Heart left ventricle (tissue), 16 donors: ENCODE data around the gene GCH1. TPM values are rescaled to one million over a fixed set of nuclear protein-coding genes. Genes with fewer than 3 reads are reported as not detected.

Source experiments
- ATAC-seq, 4 donors: fragments of 200-7000 bp; cut with Tn5 transposase; one replicate each; pipeline ENCODE4 v1.9.1; 2020 to 2022; ENCODE audit warnings: moderate library complexity in 4 of 4, mild to moderate bottlenecking in 3 of 4, moderate number of reproducible peaks in 1 of 4
- DNase-seq, 5 donors: peaks; one replicate each; pipeline ENCODE4 v3.0.0-alpha.2; 2020
- H3K27ac ChIP-seq, 12 donors: fragments of 200-600 bp; sonication (generic) in 4 of 12; one replicate each; pipeline versions ENCODE4 v1.5.0 to v1.8.0; 2016 to 2022; ENCODE audit warnings: mild to moderate bottlenecking in 2 of 12
- H3K27me3 ChIP-seq, 9 donors: fragments of 200-600 bp; sonication (generic) in 2 of 9; one replicate each; pipeline versions ENCODE4 v1.5.1 to v1.8.0; 2016 to 2022; ENCODE audit warnings: mild to moderate bottlenecking in 3 of 9
- H3K36me3 ChIP-seq, 9 donors: fragments of 200-600 bp; sonication (generic) in 2 of 9; one replicate each; pipeline versions ENCODE4 v1.5.0 to v1.8.0; 2018 to 2022; ENCODE audit warnings: mild to moderate bottlenecking in 2 of 9
- H3K4me1 ChIP-seq, 12 donors: fragments of 200-600 bp; sonication (generic) in 4 of 12; one replicate each; pipeline versions ENCODE4 v1.5.0 to v1.8.0; 2016 to 2022; ENCODE audit warnings: mild to moderate bottlenecking in 3 of 12
- H3K4me3 ChIP-seq, 12 donors: fragments of 200-600 bp; sonication (generic) in 4 of 12; one replicate each; pipeline versions ENCODE4 v1.5.0 to v1.8.0; 2017 to 2022; ENCODE audit warnings: mild to moderate bottlenecking in 9 of 12, moderate library complexity in 4 of 12
- H3K9me3 ChIP-seq, 12 donors: fragments of 200-600 bp; sonication (generic) in 4 of 12; one replicate each; pipeline versions ENCODE4 v1.5.0 to v1.8.0; 2016 to 2022; ENCODE audit warnings: mild to moderate bottlenecking in 1 of 12
- POLR2A ChIP-seq, 2 donors: fragments of 450-650 bp; IDR thresholded peaks; one replicate each; pipeline ENCODE4 v1.6.1; 2017; ENCODE audit warnings: antibody characterized with exemption in 2 of 2, mild to moderate bottlenecking in 2 of 2, moderate library complexity in 2 of 2
- WGBS, 4 donors: extraction: QIAGEN DNeasy Blood & Tissue Kit in 2 of 4; methylation state at CpG; one replicate each; pipeline versions ENCODE4 v1.1.5 to v1.1.7; 2013 to 2018; 5-methylcytosine and 5-hydroxymethylcytosine counted together
- intact Hi-C, 10 donors: fragments of 100-400 bp; cut with DNase I; formaldehyde crosslinking; loops; one replicate each; pipeline versions ENCODE4 v1.11.1 to v1.14.2; 2022
- polyA plus RNA-seq, 2 donors: library from polyadenylated mRNA; stranded (reverse); fragments of 200-250 nt; gene quantifications; one replicate each; pipeline ENCODE4 v1.2.3, GENCODE V29; 2013
- total RNA-seq, 9 donors: library from RNA; depleted of rRNA in 2 of 9; stranded (reverse); fragments of >200 nt in 2 of 9; fragmentation: NEBNext Ultra II Directional in 3 of 9; extraction: Animal tissue kit (Norgen Biotek cat#: 25700) in 3 of 9; gene quantifications; one replicate each; pipeline versions ENCODE4 v1.1.0 to v1.2.4, GENCODE V29; 2016 to 2023
- TF ChIP-seq, protein P1 (sequence below), 12 donors: fragments of 200-600 bp; sonication (generic) in 4 of 12; IDR thresholded peaks; one replicate each; pipeline versions ENCODE4 v1.5.0 to v1.8.0; 2018 to 2022; ENCODE audit warnings: antibody characterized with exemption in 12 of 12, mild to moderate bottlenecking in 5 of 12
- donor health status: ischemic (EF 13 %, LVEDD 7.1; RV severe dilation, severe dysfunction).
- donor health status: healthy with polysubstance abuse.
- donor health status: DM: no; HTN: yes; CAD: no.
- donor health status: DM: no; HTN: no; CAD: no.
- donor health status: ischemic (EF 25% LVEDD 6.9; RV normal size, moderate dysfunction).
- donor health status: ischemic (EF 25% LVEDD 5.7; RV mildly dilated, moderate dysfunction).
- donor health status: healthy.
- donor health status: DM: yes; HTN: yes; CAD: no.
- donor health status: ischemic (EF 35%, LVEDD 5.7; RV mildly dilated, moderate dysfunction).
- donor health status: nonischemic (EF 11% LVEDD 7.7; RV severe dilation, severe dysfunction).
- donor health status: DM: yes; HTN: yes; CAD: no.
- donor health status: PGD.
- donor health status: ischemic (EF 29% LVEDD 5.4; RV normal size, mild dysfunction).
- donor health status: nonischemic (EF 23%, LVEDD 6.1; RV moderate dilation, normal function).

The GCH1 gene
- total and polyA plus RNA-seq, 11 donors: 1.6 to 13.8 (median 3.3) TPM

- Histone ChIP-seq H3K9me3 (peaks cover 0 to 39% (median 20%) of the 10 kb centered on the region in 12 donors), H3K27ac (no peak overlapping the region), H3K4me1 (no peaks in the 10 kb centered on the region), H3K4me3 (no peak overlapping the region), H3K36me3 (no peaks in the 10 kb centered on the region), H3K27me3 (no peaks in the 10 kb centered on the region)
- DNase-seq (no peak), ATAC-seq (no peak)
- TF ChIP-seq POLR2A (IDR thresholded peaks at IDR 0.05): no peak
- 94 to 97% (median 96%) methylated on average over 2 of the region's 2 CpGs for WGBS, 4 donors
- intact Hi-C loops: no loop called here
Observed at GRCh38 chr14:54823757-54824549, 78.7 kb downstream of the GCH1 start.

DNA sequence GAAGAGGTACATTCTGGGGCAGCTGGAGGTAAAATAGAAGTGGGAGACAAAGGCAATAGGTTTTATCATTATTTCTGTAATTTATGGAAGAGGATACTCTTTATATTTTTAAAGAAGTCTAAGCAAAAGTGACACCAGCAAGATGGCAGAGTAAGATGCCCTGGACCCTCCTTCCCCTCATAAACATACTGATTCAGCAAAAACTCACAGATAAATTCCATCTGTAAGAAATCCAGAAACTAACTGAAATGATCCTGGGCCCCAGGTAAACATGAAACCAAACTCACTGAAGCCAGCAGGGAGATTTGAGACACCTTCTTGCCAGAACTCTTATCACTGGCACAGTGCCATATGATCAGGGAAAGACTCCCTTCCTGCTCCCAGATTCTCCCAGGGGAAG, 79.9 kb downstream of the GCH1 start:
- no peak overlapping the region for H3K27ac ChIP-seq
- ATAC-seq (no peak), DNase-seq (no peak)
- peaks cover 0 to 39% (median 20%) of the 10 kb centered on the region in 12 donors for H3K9me3 ChIP-seq
- no peak overlapping the region for H3K4me3 ChIP-seq
- intact Hi-C loops: no loop called here
- no peaks in the 10 kb centered on the region for H3K4me1 ChIP-seq
- TF ChIP-seq, protein P1, sequence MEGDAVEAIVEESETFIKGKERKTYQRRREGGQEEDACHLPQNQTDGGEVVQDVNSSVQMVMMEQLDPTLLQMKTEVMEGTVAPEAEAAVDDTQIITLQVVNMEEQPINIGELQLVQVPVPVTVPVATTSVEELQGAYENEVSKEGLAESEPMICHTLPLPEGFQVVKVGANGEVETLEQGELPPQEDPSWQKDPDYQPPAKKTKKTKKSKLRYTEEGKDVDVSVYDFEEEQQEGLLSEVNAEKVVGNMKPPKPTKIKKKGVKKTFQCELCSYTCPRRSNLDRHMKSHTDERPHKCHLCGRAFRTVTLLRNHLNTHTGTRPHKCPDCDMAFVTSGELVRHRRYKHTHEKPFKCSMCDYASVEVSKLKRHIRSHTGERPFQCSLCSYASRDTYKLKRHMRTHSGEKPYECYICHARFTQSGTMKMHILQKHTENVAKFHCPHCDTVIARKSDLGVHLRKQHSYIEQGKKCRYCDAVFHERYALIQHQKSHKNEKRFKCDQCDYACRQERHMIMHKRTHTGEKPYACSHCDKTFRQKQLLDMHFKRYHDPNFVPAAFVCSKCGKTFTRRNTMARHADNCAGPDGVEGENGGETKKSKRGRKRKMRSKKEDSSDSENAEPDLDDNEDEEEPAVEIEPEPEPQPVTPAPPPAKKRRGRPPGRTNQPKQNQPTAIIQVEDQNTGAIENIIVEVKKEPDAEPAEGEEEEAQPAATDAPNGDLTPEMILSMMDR (IDR thresholded peaks at IDR 0.05): no peak
- no peak for TF ChIP-seq POLR2A (IDR thresholded peaks at IDR 0.05)
- no peaks in the 10 kb centered on the region for H3K27me3 ChIP-seq
- H3K36me3 ChIP-seq: no peaks in the 10 kb centered on the region

DNA sequence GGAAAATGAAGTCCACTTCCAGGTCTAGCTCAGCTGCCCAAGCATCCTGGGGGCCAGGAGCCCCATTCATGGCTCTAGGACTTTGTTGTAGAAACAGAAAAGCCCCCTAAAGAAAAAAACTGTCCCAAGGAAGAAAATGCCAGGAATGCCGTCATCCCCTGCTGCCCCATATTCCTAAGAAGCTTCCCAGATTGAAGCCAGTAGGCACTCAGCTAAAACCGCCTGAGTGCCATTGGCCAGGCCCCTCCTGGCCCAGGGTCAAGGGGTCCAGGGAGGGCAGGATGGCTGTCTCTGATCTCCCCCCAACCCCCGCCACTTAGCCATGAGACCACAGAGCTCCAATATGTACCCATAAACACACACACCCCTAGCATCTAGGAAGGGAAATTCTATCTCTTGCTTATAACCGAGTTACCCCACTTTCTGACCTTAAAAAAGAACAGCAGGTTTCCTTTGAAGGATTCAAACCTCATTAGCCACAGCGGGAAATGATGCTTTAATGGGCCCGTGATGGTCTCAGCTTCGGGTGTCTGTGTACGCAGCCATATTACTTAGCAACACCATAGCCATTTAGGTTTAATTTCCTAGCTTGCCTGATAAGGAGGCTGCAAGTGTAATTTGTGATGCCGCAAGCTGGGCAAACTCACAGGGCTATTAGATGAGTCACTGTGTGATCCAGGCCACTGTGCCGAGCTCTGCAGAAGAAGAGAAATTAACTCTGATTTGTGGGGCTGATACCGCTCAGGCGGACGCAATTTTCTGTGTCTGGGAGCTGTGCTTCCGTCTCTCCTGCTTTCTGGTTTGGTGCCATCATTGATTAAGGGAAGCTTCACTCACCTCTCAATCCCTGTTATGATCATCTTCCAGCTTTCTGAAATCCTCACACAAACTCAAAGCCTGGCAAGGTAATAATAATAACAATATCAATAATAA, 84.2 kb downstream of the GCH1 start:
- peaks cover 0 to 9% (median 3%) of the 10 kb centered on the region in 12 donors for H3K9me3 ChIP-seq
- no peaks in the 10 kb centered on the region for H3K4me1 ChIP-seq
- DNase-seq (no peak), ATAC-seq (no peak)
- H3K27ac ChIP-seq: no peak overlapping the region
- H3K36me3 ChIP-seq: no peaks in the 10 kb centered on the region
- no peaks in the 10 kb centered on the region for H3K27me3 ChIP-seq
- intact Hi-C loops: no loop called here
- H3K4me3 ChIP-seq: no peak overlapping the region
- WGBS, 4 donors: 75 to 77% (median 76%) methylated on average over 14 of the region's 14 CpGs
- TF ChIP-seq POLR2A (IDR thresholded peaks at IDR 0.05): no peak
- TF ChIP-seq, protein P1 (IDR thresholded peaks at IDR 0.05): no peak

- H3K27me3 ChIP-seq: no peaks in the 10 kb centered on the region
- WGBS, 4 donors: 90 to 96% (median 93%) methylated on average over 5 of the region's 5 CpGs
- DNase-seq: no peak
- no peak overlapping the region for H3K4me3 ChIP-seq
- no peak for ATAC-seq
- intact Hi-C loops: no loop called here
- TF ChIP-seq POLR2A (IDR thresholded peaks at IDR 0.05): no peak
- H3K36me3 ChIP-seq: no peaks in the 10 kb centered on the region
- no peak overlapping the region for H3K27ac ChIP-seq
- no peaks in the 10 kb centered on the region for H3K4me1 ChIP-seq
- no peaks in the 10 kb centered on the region for H3K9me3 ChIP-seq
Observed at GRCh38 chr14:54817506-54817905, 85.1 kb downstream of the GCH1 start.

GRCh38 chr14:54816450-54816849, 86.2 kb downstream of the GCH1 start:
- no peak for ATAC-seq
- Histone ChIP-seq H3K4me3 (no peak overlapping the region), H3K4me1 (no peaks in the 10 kb centered on the region), H3K27ac (no peak overlapping the region), H3K36me3 (no peaks in the 10 kb centered on the region), H3K27me3 (peaks cover 0 to 2% (median 0%) of the 10 kb centered on the region in 9 donors), H3K9me3 (no peaks in the 10 kb centered on the region)
- 79 to 86% (median 81%) methylated on average over 1 of the region's 1 CpG for WGBS, 4 donors
- TF ChIP-seq POLR2A (IDR thresholded peaks at IDR 0.05): no peak
- TF ChIP-seq, protein P1 (IDR thresholded peaks at IDR 0.05): no peak
- intact Hi-C loops: no loop called here
- DNase-seq: no peak
